Measurements from ENCODE around the gene SGCG. TPM values are rescaled to one million over a fixed set of nuclear protein-coding genes. Genes with fewer than 3 reads are reported as not detected.

The SGCG gene
- total RNA-seq, 1 experiment from 2014 or later: not detected

DNA sequence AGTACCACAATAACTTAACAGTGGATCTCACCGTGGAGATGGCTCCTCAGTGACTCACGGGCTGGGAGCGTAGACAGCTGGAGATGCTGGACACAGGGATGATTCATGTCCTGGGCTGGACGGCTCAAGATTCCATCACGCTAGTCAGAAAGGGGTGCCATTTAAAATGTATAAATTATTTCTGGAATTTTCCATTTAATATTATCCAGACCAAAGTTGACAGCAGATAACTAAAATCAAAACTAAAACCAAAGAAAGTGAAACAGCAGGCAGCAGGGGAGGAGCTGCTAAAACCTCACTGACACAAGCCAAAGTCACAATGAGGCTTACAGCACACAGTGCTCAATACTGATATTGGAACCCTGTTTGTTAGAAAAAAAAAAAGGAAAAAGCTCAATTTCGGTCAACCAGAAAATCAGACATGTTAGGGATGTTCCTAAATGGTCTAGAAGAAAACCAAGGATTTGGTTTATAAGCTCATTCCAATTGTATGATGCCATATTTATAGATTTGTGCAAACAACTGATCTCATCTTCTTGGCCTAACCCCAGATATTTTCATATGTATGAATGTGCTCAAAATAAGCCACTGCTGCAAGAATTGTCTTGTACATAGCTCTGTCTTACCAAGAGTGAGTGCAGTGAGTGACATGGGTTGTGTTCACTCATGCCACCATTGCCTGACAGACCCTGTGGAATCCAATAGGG is 140.9 kb downstream of the SGCG start:
- Mint-ChIP-seq H3K27me3 (ENCODE audit: low read depth) (no peaks in the 10 kb centered on the region), H3K4me3 (no peak overlapping the region), H3K4me1 (peaks cover 16 to 18% of the 10 kb centered on the region in 2 experiments), H3K36me3 (ENCODE audit: insufficient read depth in 1 of 3, low read depth in 3 of 3) (no peaks in the 10 kb centered on the region), H3K27ac (0 out of 7 replicates have a peak overlapping the region, but pooled peaks of 1 of the 3 experiments have one; percentile 56), H3K9me3 (no peaks in the 10 kb centered on the region; a peak in 1 of 5 replicates)
- Histone ChIP-seq H3K4me1 (ENCODE audit: insufficient read depth, low read length) (peaks cover 3% of the 10 kb centered on the region; the same call in 1 of the 2 replicates), H2BK120ac (ENCODE audit: low read depth, low read length, poor library complexity, severe bottlenecking) (no peak overlapping the region), H3K4ac (ENCODE audit: low read depth, low read length) (no peak overlapping the region), H2BK20ac (ENCODE audit: low read depth, low read length, poor library complexity, severe bottlenecking) (no peak overlapping the region), H3K14ac (ENCODE audit: insufficient read depth, low read length) (no peak overlapping the region), H2AK5ac (ENCODE audit: insufficient read length, low read length) (no peak overlapping the region), H3K79me1 (ENCODE audit: insufficient read depth, low read depth, low read length, poor library complexity, severe bottlenecking) (no peaks in the 10 kb centered on the region), H3K18ac (ENCODE audit: insufficient read length, low read depth, low read length) (no peak overlapping the region), H3K56ac (ENCODE audit: insufficient read length, low read depth, low read length) (no peak overlapping the region), H3K9me3 (ENCODE audit: control insufficient read depth, low read depth, low read length) (no peaks in the 10 kb centered on the region), H2BK5ac (ENCODE audit: insufficient read length, low read length) (no peak overlapping the region), H3K4me2 (ENCODE audit: insufficient read depth, insufficient read length, low read length) (no peak overlapping the region), H4K91ac (ENCODE audit: insufficient read length, low read depth, low read length) (no peak overlapping the region), H3K27ac (ENCODE audit: insufficient read length, low read depth, low read length) (no peak overlapping the region), H3K9ac (ENCODE audit: extremely low read depth, insufficient read length, low read length) (no peak overlapping the region), H3K23me2 (ENCODE audit: insufficient read length, low read depth, low read length, poor library complexity, severe bottlenecking) (no peaks in the 10 kb centered on the region), H4K20me1 (ENCODE audit: control insufficient read depth, insufficient read depth, insufficient read length) (no peaks in the 10 kb centered on the region), H2BK12ac (ENCODE audit: insufficient read length, low read depth, low read length) (no peak overlapping the region), H3K79me2 (ENCODE audit: insufficient read depth, low read length) (no peaks in the 10 kb centered on the region), H4K8ac (replicated peaks; ENCODE audit: insufficient read length, low read depth, low read length) (no peak overlapping the region), H3K23ac (ENCODE audit: insufficient read length, low read depth, low read length) (no peak overlapping the region), H2BK15ac (ENCODE audit: low read depth, low read length) (no peak overlapping the region), H2AFZ (ENCODE audit: low read length) (no peak overlapping the region), H3K27me3 (ENCODE audit: insufficient read depth, low read length) (no peaks in the 10 kb centered on the region), H3T11ph (ENCODE audit: low read length) (no peak overlapping the region), H4K5ac (ENCODE audit: insufficient read length, low read depth, low read length) (no peak overlapping the region)
- no CpG with 5 or more reads among the region's 6 CpGs for WGBS (ENCODE audit: extremely low coverage, insufficient read length, low lambda C conversion rate)
- TF ChIP-seq, protein P1, sequence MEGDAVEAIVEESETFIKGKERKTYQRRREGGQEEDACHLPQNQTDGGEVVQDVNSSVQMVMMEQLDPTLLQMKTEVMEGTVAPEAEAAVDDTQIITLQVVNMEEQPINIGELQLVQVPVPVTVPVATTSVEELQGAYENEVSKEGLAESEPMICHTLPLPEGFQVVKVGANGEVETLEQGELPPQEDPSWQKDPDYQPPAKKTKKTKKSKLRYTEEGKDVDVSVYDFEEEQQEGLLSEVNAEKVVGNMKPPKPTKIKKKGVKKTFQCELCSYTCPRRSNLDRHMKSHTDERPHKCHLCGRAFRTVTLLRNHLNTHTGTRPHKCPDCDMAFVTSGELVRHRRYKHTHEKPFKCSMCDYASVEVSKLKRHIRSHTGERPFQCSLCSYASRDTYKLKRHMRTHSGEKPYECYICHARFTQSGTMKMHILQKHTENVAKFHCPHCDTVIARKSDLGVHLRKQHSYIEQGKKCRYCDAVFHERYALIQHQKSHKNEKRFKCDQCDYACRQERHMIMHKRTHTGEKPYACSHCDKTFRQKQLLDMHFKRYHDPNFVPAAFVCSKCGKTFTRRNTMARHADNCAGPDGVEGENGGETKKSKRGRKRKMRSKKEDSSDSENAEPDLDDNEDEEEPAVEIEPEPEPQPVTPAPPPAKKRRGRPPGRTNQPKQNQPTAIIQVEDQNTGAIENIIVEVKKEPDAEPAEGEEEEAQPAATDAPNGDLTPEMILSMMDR (conservative IDR thresholded peaks at IDR 0.05): no peak
- no peak for DNase-seq

Measured in H9 (cell line).